ENCODE data around the gene MXD4.

DNA sequence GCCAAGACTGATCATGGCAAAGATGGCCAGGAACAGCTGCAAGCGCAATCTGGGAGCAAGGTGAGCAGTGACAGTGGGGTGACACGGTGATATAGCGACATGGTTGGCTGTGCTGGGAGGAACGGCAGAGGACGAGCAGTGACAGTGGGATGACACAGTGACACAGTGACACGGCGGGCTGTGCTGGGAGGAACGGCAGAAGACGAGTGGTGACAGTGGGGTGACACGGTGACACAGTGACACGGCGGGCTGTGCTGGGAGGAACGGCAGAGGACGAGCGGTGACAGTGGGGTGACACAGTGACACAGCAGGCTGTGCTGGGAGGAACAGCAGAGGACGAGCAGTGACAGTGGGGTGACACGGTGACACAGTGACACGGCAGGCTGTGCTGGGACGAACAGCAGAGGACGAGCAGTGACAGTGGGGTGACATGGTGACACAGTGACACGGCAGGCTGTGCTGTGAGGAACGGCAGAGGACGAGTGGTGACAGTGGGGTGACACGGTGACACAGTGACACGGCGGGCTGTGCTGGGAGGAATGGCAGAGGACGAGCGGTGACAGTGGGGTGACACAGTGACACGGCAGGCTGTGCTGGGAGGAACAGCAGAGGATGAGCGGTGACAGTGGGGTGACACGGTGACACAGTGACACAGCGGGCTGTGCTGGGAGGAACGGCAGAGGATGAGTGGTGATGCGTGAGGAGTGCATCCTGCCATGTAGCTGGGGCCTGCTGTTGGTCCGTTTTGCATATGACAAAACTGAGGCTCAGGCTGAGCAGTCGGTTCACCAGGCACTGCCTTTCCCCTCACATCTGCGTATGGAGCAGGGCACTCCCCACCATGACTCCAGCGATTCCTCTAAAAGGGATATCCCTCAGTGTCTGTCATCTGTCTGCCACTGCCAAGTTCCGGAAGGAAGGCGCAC lies 36.0 kb upstream of the MXD4 start:
- TF ChIP-seq EZH2phosphoT487 (IDR thresholded peaks at IDR 0.05; ENCODE audit: borderline replicate concordance) (no peak), POLR2A (IDR thresholded peaks at IDR 0.05; ENCODE audit: borderline replicate concordance, extremely low read depth, insufficient read depth, insufficient read length) (no peak)
- TF ChIP-seq, protein P1, sequence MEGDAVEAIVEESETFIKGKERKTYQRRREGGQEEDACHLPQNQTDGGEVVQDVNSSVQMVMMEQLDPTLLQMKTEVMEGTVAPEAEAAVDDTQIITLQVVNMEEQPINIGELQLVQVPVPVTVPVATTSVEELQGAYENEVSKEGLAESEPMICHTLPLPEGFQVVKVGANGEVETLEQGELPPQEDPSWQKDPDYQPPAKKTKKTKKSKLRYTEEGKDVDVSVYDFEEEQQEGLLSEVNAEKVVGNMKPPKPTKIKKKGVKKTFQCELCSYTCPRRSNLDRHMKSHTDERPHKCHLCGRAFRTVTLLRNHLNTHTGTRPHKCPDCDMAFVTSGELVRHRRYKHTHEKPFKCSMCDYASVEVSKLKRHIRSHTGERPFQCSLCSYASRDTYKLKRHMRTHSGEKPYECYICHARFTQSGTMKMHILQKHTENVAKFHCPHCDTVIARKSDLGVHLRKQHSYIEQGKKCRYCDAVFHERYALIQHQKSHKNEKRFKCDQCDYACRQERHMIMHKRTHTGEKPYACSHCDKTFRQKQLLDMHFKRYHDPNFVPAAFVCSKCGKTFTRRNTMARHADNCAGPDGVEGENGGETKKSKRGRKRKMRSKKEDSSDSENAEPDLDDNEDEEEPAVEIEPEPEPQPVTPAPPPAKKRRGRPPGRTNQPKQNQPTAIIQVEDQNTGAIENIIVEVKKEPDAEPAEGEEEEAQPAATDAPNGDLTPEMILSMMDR (IDR thresholded peaks at IDR 0.05 in 2 of 3, conservative IDR thresholded peaks at IDR 0.05 in 1 of 3; ENCODE audit: borderline replicate concordance in 1 of 3, insufficient read depth in 1 of 3, low read depth in 2 of 3, low read length in 2 of 3) = no peak
